ENCODE measurements around the gene PEAK3. TPM values are rescaled to one million over a fixed set of nuclear protein-coding genes. Genes with fewer than 3 reads are reported as not detected.
"Not testable (repeated sequence)": the region's sequence is repeated elsewhere in the genome, so short reads cannot be mapped to it uniquely, and the experiment has no call there.

PEAK3 gene
- polyA plus RNA-seq, 3 donors, result 0.04 to 0.08 (median 0.04) TPM

DNA sequence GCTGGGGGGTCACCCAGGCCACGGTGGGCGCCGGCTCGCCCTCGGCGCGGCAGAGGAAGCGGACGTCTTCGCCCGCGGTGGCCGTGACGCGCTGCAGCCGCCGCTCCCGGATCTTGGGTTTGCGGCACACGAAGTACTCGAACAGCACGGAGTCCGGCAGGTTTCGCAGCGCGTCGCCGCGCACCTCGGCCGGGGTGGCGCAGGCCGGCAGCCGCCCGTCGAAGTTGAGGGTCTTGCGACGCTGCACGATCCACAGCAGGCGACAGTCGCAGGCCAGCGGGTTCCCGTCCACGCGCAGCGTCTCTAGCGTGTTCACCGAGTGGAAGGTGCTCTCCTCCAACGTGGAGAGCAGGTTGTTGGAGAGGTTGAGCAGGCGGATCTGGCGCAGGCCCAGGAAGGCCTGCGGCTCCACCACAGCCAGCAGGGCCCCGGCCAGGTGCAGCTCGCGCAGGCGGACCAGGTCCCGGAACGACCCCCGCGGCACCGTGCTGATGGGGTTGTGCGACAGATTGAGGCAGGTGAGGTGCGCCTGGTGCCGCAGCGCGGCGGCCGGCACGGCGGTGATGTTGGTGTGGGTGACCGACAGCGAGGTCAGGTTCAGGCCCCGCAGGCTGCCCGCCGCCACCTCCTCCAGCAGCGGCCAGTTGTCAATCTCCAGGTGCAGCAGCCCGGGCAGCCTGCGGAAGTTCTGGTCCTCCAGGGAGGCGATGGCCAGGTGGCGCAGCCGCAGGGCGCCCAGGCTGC lies 8.6 kb upstream of the PEAK3 start:
- DNase-seq (ENCODE audit: low read depth in 3 of 3, low spot score in 2 of 3), result no peak

- no peak for DNase-seq (ENCODE audit: low read depth in 3 of 3, low spot score in 2 of 3)
These were observed 7.9 kb upstream of the PEAK3 start for GRCh38 chr19:2289714-2290435.

DNA sequence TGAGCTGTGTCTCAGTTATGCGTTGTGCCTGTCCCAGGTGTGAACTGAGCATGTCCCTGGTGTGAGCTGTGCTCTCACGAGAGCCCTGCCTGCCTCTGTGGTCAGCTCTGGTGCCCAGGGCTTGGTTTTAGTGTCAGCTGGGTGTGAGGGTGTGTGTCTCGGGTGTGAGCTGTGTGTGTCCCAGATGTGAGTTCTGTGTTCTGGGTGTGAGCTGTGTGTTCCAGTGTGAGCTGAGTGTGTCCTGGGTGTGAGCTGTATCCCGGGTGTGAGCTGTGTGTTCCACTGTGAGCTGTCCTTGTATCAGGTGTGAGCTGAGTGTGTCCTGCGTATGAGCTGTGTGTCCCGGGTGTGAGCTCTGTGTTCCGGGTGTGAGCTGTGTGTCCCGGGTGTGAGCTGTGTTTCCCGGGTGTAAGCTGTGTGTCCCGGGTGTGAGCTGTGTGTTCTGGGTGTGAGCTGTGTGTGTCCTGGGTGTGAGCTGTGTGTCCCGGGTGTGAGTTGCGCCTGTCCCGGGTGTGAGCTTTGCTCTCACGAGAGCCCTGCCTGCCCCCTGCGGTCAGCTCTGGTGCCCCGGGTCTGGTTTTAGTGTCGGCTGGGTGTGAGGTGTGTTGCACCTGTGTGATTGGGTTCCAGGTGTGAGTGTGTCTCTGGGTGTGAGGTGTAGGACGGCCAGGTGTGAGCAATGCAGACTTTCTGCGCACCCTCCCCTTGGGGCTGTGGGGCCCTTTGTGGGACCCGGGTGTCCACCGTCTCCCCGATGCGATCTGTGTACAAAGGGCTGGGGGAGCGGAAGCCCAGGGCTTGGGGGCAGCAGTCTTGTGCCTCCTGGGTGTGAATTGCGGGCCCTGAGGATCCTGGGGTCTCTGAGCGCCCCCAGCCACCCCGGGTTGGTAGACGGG lies 7.1 kb upstream of the PEAK3 start:
- DNase-seq (ENCODE audit: low read depth in 3 of 3, low spot score in 2 of 3), result no peak

GRCh38 chr19:2288338-2288817 lies 6.4 kb upstream of the PEAK3 start:
- DNase-seq (ENCODE audit: low read depth in 3 of 3, low spot score in 2 of 3), result no peak

DNA sequence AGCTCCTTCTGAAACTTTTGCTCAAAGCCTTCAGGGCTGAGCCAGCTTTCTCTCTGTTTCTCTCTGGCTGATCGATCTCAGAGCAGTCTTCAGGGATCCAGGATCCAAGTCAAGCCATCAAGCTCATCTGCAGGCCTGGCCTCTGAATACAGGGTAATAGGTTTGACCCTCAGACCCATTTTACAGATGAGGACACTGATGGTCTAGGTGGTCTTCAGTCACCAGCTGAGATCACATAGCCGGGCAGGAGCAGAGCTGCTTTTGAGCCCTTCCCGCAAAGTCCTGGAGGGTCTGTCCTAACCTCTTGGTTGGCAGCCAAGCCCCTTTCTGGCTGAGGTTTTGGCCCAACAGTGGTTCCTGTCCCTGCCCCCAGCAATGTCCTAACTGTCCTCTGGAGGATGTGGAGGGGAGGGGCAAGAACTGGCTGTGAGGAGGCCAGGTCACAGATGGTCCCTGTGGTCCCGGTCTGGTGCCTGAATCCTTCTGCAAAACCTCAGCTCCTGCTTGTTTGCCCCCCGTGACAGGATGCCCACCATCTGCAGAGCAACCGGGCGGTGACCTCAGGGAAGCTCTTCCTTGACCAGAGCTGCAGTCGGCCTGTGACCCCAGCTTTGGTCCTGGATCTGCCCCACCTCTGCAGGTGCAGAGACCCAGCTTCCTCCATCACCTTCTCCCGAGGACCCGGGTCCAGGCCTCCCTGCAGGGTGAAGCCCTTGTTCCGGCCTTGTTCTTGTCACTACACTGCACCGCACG lies 5.8 kb upstream of the PEAK3 start:
- no peak for DNase-seq (ENCODE audit: low read depth in 3 of 3, low spot score in 2 of 3)

- DNase-seq (ENCODE audit: low read depth in 3 of 3, low spot score in 2 of 3), result no peak
These were observed 4.6 kb upstream of the PEAK3 start for GRCh38 chr19:2286402-2287140.

DNA sequence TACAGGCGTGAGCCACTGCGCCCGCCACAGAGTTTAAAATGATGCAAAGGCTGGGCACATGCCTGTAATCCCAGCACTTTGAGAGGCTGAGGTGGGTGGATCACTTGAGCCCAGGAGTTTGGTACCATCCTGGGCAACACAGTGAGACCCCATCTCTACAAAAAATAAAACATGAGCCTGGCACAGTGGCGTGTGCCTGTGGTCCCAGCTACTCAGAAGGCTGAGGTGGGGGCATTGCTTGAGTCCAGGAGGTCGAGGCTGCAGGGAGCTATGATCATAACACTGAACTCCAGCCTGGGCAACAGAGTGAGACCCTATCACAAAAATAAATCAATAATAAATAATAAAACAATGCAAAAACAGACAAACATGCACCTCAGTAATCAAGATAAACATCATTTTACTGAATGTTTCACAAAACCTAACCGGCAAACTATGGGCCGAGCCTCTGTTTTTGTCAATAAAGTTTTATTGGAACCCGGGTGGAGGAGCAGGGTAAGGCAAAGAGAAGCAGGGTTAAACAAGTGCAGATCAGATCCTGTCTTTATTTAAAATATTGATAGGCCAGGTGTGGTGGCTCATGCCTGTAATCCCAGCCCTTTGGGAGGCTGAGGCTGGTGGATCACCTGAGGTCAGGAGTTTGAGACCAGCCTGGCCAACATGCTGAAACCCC lies 2.0 kb upstream of the PEAK3 start:
- no peak for DNase-seq (ENCODE audit: low read depth in 3 of 3, low spot score in 2 of 3)

DNA sequence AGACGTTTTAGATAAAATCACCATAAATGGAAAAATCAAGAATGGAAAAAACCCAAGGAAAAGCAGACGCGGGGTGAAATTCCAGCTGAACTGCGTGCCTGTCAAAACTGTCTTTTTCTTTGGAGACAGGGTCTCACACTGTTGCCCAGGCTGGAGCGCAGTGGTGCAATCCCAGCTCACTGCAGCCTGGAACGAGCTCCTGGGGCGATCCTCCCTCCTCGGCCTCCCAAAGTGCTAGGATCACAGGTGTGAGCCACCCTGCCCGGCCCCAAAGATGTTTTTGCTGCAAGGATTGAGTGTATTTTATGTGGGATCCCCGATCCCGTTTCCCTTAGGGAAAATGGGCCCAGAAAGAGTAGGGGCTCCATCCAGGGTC lies 875 bp upstream of the PEAK3 start:
- no peak for DNase-seq (ENCODE audit: low read depth in 3 of 3, low spot score in 2 of 3)

- DNase-seq (ENCODE audit: low read depth in 3 of 3, low spot score in 2 of 3), result not testable (repeated sequence)
These were observed 512 bp downstream of the PEAK3 start for GRCh38 chr19:2281265-2282061.

GRCh38 chr19:2280633-2281264 lies 1.2 kb downstream of the PEAK3 start:
- no peak for DNase-seq (ENCODE audit: low read depth in 3 of 3, low spot score in 2 of 3)

GRCh38 chr19:2278459-2279158 lies 3.4 kb downstream of the PEAK3 start:
- no peak for DNase-seq (ENCODE audit: low read depth in 3 of 3, low spot score in 2 of 3)

- no peak for DNase-seq (ENCODE audit: low read depth in 3 of 3, low spot score in 2 of 3)
These were observed 4.8 kb downstream of the PEAK3 start for GRCh38 chr19:2277138-2277537.

DNA sequence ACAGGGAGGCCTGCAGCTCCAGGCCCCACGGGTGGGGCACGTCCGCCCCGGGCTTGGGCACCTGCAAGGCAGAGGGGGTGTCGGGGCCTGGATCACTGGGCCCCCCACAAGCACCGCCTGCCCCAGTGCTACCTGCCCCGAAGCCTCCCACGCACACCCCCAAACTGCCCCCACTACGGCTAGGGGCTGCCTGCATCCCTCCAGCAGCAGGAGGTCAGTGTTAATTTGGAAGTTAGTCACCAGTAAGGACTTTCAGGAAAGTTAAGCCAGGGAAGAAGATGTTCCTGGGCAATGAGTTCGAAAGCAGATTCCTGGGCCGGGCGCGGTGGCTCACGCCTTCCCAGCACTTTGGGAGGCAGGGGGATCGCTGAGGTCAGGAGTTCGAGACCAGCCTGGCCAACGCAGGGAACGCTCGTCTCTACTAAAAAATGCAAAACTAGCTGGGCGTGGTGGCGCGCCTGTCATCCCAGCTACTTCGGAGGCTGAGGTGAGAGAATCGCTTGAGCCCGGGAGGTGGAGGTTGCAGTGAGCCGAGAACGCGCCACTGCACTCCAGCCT lies 5.5 kb downstream of the PEAK3 start:
- no peak for DNase-seq (ENCODE audit: low read depth in 3 of 3, low spot score in 2 of 3)

DNA sequence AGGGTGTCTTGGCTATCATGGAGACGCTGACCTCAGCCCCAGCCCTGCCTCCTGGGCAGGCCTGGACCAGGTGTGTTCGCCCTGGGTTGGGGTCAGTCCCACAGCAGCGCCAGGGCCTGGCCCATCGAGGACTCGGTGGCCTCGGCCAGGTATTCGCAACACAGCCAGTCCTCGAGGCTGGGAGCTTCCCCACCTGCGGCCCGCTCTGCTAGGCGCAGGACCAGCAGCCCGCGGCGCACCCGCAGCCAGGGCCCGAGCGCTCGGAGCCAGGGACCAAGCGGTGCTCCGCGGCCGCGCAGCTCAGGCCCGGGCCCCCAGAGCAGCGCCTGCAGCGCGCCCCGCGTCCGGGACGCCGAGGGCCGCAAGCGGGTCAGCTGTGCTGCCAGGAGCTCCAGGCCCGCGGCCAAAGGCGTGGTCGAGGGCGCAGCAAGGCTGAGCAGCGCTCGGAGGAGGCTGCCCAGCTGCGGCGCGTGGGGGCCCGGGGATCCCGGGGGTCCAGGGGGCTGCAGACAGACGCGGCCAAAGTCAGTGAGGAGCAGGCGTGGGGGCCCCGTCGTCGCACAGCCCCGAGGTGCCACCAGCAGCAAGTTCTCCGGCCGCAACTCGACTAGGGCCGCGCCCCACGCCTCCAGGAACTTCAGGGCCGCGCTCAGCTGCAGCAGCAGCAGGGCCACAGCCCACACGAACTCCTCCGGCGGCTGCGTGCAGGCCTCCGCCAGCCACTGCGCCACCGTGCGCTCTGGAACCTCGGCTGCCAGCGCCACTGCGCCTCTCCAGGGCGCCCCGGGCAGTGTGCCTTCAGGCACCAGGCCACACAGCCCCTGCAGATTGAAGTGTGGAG lies 6.2 kb downstream of the PEAK3 start:
- DNase-seq (ENCODE audit: low read depth in 3 of 3, low spot score in 2 of 3), result no peak

DNA sequence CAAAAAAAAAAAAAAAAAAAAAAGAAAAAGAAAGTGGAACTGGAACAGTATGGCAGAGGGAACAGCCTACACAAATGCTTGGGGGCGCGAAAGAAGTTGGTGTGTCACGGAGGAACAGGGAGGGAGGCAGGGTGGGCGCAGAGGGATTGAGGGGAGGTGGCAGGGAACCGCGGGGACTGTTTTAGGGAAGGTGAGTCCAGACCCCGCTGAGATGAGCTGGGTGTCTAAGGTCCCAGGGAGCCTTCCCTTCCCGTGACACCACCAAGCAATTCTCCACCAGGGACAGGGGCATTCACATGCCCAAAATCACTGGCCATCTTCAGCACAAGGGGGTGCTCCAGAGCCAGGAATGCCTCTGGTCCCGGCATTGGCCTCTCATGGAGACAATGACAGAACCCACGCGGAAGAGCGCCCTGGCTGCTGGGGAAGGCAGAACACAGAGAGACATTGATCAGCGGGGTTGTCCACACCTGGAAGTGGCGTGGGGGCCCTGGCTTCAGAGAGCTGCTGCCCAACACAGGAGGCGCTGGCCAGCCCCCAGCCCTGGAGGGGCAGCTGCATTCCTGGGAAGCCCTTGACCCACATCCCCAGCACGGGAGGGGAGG lies 6.9 kb downstream of the PEAK3 start:
- DNase-seq (ENCODE audit: low read depth in 3 of 3, low spot score in 2 of 3), result no peak

Data from right renal cortex interstitium (tissue), 3 donors.